ENCODE results near the gene SMDT1.
A peak's percentile ranks its signal among the peaks of the same experiment; 100 is the strongest.
"Not testable (repeated sequence)": the region's sequence is repeated elsewhere in the genome, so short reads cannot be mapped to it uniquely, and the experiment has no call there.

Gene SMDT1

GRCh38 chr22:42066126-42066761, 13.3 kb upstream of the SMDT1 start:
- H3K4me3 Mint-ChIP-seq = no peak overlapping the region
- no peaks in the 10 kb centered on the region for H3K36me3 Mint-ChIP-seq
- peaks cover 15% of the 10 kb centered on the region for H3K4me1 Mint-ChIP-seq (ENCODE audit: low read depth)
- H3K27me3 Mint-ChIP-seq = no peaks in the 10 kb centered on the region
- H3K9me3 Mint-ChIP-seq (ENCODE audit: low read depth) = no peaks in the 10 kb centered on the region
- no peak overlapping the region for H3K27ac Mint-ChIP-seq

- Mint-ChIP-seq H3K27ac (no peak overlapping the region), H3K4me1 (ENCODE audit: low read depth) (peaks cover 22% of the 10 kb centered on the region), H3K9me3 (ENCODE audit: low read depth) (no peaks in the 10 kb centered on the region), H3K36me3 (no peaks in the 10 kb centered on the region), H3K4me3 (no peak overlapping the region), H3K27me3 (no peaks in the 10 kb centered on the region)
These were observed 12.6 kb upstream of the SMDT1 start for GRCh38 chr22:42066937-42067336.

DNA sequence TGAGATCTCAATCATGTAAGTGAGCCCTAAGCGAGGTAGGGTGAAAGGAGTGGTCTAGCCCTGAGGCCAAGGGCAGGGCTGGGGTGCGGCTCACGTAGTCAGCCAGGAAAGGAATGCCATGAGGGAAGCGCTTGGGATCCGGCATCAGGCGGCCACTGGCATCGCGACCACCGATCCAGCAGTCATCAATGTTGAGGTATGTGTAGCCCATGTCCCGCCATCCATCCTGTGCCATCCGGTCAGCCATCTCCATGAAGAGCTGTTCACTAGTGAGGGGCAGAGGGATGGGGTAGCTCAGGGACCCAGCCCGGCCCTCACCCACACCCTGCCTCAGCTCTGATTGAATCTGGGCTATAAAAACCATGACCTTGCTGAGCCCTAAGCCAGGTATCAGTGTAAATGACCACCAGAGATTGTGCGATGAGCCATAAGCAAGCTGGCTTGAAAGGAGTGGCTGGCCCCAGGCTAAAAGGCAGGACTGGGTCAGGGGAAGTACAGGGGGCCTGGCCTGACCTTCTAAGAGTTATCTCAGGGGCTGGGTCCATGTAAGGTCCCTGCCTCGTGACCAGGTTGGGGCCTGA, 11.7 kb upstream of the SMDT1 start:
- H3K27me3 Mint-ChIP-seq = no peaks in the 10 kb centered on the region
- H3K27ac Mint-ChIP-seq = no peak overlapping the region
- H3K36me3 Mint-ChIP-seq = no peaks in the 10 kb centered on the region
- H3K4me1 Mint-ChIP-seq (ENCODE audit: low read depth) = peaks cover 27% of the 10 kb centered on the region
- no peak overlapping the region for H3K4me3 Mint-ChIP-seq
- H3K9me3 Mint-ChIP-seq (ENCODE audit: low read depth) = no peaks in the 10 kb centered on the region

DNA sequence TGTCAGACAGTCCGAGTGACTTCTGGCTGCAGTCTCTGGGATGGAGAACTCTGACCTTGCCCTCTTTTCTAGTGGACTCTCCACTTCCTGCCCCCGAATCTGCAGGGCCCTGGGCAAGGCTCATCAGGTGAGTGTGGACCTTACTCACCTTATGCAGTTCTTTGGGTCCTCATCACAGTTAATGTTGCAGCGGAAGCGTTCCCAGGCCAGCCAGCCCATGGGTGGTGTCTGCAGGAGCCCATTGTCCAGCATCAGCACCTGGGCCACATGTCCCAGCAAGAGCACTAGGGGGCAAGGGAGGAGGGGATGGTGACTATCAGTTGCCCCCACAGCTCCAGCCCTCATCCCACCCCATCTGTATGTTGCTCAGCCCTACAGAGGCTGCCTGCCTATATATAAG, 11.2 kb upstream of the SMDT1 start:
- no peaks in the 10 kb centered on the region for H3K27me3 Mint-ChIP-seq

GRCh38 chr22:42069801-42070516, 9.5 kb upstream of the SMDT1 start:
- Mint-ChIP-seq H3K27ac (peak overlapping the region; percentile 72), H3K36me3 (no peaks in the 10 kb centered on the region), H3K9me3 (ENCODE audit: low read depth) (no peaks in the 10 kb centered on the region), H3K4me1 (ENCODE audit: low read depth) (peaks cover 34% of the 10 kb centered on the region), H3K4me3 (peak overlapping the region; percentile 89), H3K27me3 (no peaks in the 10 kb centered on the region)

More for the DNA sequence above, 11.2 kb upstream of the SMDT1 start:
- Mint-ChIP-seq H3K4me3 (no peak overlapping the region), H3K27ac (no peak overlapping the region), H3K4me1 (ENCODE audit: low read depth) (peaks cover 31% of the 10 kb centered on the region), H3K36me3 (no peaks in the 10 kb centered on the region), H3K9me3 (ENCODE audit: low read depth) (no peaks in the 10 kb centered on the region)

DNA sequence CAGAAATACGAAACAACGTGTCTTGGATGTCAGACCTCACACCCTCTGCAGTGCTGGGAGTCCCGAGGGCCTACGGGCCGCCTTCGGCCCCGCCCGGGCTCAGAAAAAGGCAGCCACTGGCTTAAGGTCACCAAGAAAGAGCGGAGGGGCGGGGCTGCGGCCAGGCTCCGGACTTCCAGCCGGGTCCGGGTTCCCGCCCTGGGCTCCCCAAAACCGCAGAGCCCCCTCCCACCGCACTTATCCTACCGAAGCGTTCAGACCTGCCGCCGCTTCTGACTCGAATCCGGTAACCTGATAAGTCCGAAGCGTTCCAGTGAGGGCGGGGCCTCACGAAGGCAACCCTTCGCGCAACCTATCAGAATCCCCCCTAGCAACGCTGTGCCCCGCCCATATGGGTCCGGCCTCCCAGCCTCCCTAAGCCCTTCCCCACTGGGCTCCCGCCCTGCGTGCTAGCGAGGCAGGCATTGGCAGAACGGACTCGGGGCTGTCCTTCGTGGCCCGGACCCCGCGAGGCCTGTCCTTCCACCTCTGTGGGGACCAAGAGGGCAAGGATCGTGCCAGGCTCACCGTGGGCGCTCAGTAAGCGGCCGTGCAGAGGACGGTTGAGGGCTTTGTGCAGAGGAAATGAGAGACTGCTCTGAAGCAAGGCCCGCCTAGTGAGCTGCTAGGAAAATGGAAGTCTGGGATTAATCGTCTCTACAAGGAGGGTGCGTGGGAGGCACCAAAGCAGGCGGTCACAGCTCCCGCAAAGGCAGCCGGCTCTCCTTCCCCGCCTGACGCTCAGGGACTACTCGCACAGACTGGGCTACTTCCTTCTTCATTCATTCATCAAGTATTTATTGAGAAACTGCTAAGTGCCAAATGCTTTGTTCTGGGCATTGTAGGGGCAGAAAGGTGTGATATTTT, 8.7 kb upstream of the SMDT1 start, which contains the start of gene NAGA:
TSS of gene NAGA (minus strand) at position 296 of the 906 bp plus-strand sequence. CDS start 515 bp downstream, outside the sequence.
- H3K36me3 Mint-ChIP-seq = no peaks in the 10 kb centered on the region
- peak within 1 kb of the TSS; percentile 89 for H3K4me3 Mint-ChIP-seq
- H3K4me1 Mint-ChIP-seq (ENCODE audit: low read depth) = peaks cover 39% of the 10 kb centered on the region
- peak within 1 kb of the TSS; percentile 87 for H3K27ac Mint-ChIP-seq
- H3K27me3 Mint-ChIP-seq = no peaks in the 10 kb centered on the region
- no peaks in the 10 kb centered on the region for H3K9me3 Mint-ChIP-seq (ENCODE audit: low read depth)

GRCh38 chr22:42071508-42071907, 8.0 kb upstream of the SMDT1 start:
- Mint-ChIP-seq H3K4me1 (ENCODE audit: low read depth) (peaks cover 42% of the 10 kb centered on the region), H3K27ac (peak overlapping the region; percentile 87), H3K4me3 (peak overlapping the region; percentile 89)
- not testable (repeated sequence) for H3K27me3 Mint-ChIP-seq; H3K36me3 Mint-ChIP-seq; H3K9me3 Mint-ChIP-seq (ENCODE audit: low read depth)

- H3K4me3 Mint-ChIP-seq = peak overlapping the region; percentile 65
- H3K27me3 Mint-ChIP-seq = no peaks in the 10 kb centered on the region
- peaks cover 42% of the 10 kb centered on the region for H3K4me1 Mint-ChIP-seq (ENCODE audit: low read depth)
- no peaks in the 10 kb centered on the region for H3K36me3 Mint-ChIP-seq
- no peaks in the 10 kb centered on the region for H3K9me3 Mint-ChIP-seq (ENCODE audit: low read depth)
- peak overlapping the region; percentile 50 for H3K27ac Mint-ChIP-seq
These were observed 6.7 kb upstream of the SMDT1 start for GRCh38 chr22:42072606-42073330.

- Mint-ChIP-seq H3K27ac (peak overlapping the region; percentile 50), H3K9me3 (ENCODE audit: low read depth) (no peaks in the 10 kb centered on the region), H3K36me3 (no peaks in the 10 kb centered on the region), H3K27me3 (no peaks in the 10 kb centered on the region), H3K4me1 (ENCODE audit: low read depth) (peaks cover 42% of the 10 kb centered on the region), H3K4me3 (peak overlapping the region; percentile 65)
These were observed 5.9 kb upstream of the SMDT1 start for GRCh38 chr22:42073621-42074041.

- Mint-ChIP-seq H3K9me3 (ENCODE audit: low read depth) (no peaks in the 10 kb centered on the region), H3K4me1 (ENCODE audit: low read depth) (peaks cover 48% of the 10 kb centered on the region), H3K4me3 (peak within 1 kb of the TSS; percentile 65), H3K36me3 (no peaks in the 10 kb centered on the region), H3K27me3 (no peaks in the 10 kb centered on the region), H3K27ac (peak within 1 kb of the TSS; percentile 50)
These were observed 5.2 kb upstream of the SMDT1 start, which contains the start of gene PHETA2 for GRCh38 chr22:42074132-42074811. PHETA2 (plus strand) TSS chr22:42074248; CDS start chr22:42077294, 3,046 bp downstream.

DNA sequence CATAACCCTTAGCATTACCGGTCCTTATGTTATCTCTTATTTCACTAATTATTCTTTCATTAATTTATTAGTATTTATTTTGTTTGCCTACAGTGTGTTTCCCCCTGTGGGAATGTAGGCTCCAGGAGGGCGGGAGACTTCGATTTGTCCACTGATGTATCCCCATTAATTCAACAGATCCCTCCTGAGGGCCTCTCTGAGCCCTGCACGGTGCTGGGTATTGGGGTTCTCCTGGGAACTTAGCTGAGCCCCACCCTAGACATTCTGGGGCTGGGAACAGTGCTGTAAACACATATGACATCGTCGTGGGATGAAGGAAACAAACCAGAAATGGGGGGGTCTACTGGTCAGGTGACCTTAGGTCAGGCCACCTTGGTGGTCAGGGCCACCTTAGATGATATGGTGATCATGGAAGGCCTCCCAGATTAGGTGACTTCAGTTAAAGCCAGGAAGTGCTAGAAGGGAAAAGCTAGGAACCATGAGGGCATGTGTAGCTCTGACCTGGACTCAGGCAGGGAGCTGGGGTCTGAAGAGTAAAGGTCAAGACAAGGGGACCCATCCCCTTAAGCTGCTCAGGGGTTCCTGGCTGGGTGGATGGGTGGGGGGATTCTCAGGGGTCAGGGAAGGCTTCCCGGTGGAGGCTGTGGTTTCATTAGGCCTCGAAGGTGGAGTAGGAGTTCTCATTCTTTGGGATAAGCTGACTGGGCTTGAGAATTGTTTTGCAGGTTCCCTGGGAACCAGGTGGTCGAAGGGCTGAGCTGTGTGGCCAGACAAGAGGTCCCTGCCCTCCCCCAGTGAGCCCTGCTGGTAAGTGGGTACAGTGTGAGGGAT, 4.4 kb upstream of the SMDT1 start:
- no peaks in the 10 kb centered on the region for H3K27me3 Mint-ChIP-seq
- no peaks in the 10 kb centered on the region for H3K9me3 Mint-ChIP-seq (ENCODE audit: low read depth)
- no peak overlapping the region for H3K27ac Mint-ChIP-seq
- no peaks in the 10 kb centered on the region for H3K36me3 Mint-ChIP-seq
- H3K4me1 Mint-ChIP-seq (ENCODE audit: low read depth) = peaks cover 46% of the 10 kb centered on the region
- peak overlapping the region; percentile 57 for H3K4me3 Mint-ChIP-seq

DNA sequence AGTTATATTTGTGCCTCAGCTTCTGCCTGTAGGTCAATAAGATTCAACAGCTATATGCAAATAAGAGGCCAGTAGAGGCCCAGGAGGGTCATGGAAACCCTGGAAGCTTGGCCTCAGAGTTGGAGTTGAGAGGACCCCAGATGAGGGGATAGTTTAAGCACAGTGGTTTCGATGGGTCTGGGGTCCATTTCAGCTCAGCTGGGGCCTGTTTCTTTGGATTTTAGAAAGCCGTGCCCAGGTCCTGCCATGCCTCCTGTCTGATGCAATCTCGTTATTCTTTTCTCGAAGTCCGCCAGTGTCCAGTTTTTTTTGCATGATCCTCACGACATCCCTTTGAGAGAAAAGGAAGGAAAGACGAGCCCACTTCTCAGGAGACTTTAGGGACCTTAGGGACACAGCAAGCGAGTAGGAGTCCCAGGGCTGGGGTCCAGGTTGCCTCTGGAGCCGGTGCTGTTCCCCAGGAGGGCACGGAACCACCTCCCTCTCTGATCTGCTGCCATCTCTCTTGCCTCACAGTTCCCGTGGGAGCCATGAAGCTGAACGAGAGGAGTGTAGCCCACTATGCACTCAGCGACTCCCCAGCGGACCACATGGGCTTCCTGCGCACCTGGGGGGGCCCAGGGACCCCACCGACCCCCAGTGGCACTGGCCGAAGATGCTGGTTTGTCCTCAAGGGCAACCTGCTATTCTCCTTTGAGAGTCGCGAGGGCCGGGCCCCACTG, 2.6 kb upstream of the SMDT1 start:
- Mint-ChIP-seq H3K36me3 (peaks cover 3% of the 10 kb centered on the region), H3K4me1 (ENCODE audit: low read depth) (peaks cover 42% of the 10 kb centered on the region), H3K4me3 (no peak overlapping the region), H3K9me3 (ENCODE audit: low read depth) (no peaks in the 10 kb centered on the region), H3K27ac (no peak overlapping the region), H3K27me3 (no peaks in the 10 kb centered on the region)
